NB4 (cell line): ENCODE measurements around the gene ACTN1.

ENCODE experiments used
- DNase-seq: peaks from one replicate; pipeline ENCODE4 v3.0.0; 2010; ENCODE audit warnings: low read depth
- H3K4me3 ChIP-seq: one replicate; pipeline ENCODE4 v1.5.1; 2011; ENCODE audit warnings: mild to moderate bottlenecking, low read depth, low read length, moderate library complexity
- MYC ChIP-seq: IDR thresholded peaks from 2 replicates; pipeline ENCODE4 v1.6.1; 2011; ENCODE audit warnings: low read depth, low read length
- POLR2A ChIP-seq: IDR thresholded peaks from 2 replicates; pipeline ENCODE4 v1.6.1; 2011; ENCODE audit warnings: mild to moderate bottlenecking; ENCODE audit not compliant: insufficient read length; ENCODE audit errors: extremely low read depth
- TF ChIP-seq, protein P1 (sequence below): IDR thresholded peaks from 2 replicates; pipeline ENCODE4 v1.6.1; 2011; ENCODE audit warnings: low read depth, low read length
- TF ChIP-seq, protein P2 (sequence below): IDR thresholded peaks from one replicate; pipeline ENCODE4 v1.5.1; 2012; ENCODE audit warnings: low read depth, low read length

The ACTN1 gene

DNA sequence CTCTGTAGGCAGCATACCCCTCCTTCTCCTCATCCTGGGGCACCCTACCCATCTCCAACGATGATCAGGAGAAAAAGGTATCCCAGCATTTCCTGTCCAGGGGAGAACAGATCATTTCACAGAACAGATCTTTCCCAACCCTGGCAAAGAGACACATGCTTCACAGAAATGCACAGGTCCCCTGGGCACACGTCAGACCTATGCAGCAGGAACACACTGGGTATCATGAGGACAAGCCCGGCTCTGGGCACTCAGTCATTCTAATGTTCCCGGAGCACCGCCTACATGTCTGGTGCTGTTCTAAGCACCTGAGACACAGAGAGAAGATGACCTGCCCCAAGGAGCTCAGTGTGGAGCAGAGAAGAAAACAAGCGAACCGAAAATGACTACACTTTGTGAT lies 56.2 kb downstream of the ACTN1 start:
- no peak for DNase-seq
- TF ChIP-seq, protein P1, sequence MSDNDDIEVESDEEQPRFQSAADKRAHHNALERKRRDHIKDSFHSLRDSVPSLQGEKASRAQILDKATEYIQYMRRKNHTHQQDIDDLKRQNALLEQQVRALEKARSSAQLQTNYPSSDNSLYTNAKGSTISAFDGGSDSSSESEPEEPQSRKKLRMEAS, result no peak
- no peak for TF ChIP-seq MYC

DNA sequence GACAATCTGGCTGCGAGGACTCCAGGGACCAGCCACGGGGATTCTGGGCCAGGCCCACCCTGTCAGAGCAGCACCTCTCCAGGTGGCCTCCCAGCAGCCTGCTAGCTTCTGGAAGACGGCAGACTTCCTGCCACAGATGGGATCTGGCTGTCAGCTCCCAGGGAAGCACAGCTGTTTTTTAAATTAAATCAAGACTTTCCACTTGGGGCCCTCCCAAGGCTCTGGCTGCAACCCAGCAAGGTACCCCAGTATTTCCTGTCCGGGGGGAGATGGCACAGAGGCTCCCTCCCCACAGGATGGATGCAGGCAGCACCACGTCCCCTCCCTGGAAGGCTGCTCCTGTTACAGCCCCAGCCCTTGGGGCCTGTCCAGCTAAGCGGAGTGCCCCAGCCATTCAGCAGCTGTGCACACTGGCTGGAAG lies 56.9 kb downstream of the ACTN1 start:
- no peak for TF ChIP-seq POLR2A
- TF ChIP-seq, protein P2, sequence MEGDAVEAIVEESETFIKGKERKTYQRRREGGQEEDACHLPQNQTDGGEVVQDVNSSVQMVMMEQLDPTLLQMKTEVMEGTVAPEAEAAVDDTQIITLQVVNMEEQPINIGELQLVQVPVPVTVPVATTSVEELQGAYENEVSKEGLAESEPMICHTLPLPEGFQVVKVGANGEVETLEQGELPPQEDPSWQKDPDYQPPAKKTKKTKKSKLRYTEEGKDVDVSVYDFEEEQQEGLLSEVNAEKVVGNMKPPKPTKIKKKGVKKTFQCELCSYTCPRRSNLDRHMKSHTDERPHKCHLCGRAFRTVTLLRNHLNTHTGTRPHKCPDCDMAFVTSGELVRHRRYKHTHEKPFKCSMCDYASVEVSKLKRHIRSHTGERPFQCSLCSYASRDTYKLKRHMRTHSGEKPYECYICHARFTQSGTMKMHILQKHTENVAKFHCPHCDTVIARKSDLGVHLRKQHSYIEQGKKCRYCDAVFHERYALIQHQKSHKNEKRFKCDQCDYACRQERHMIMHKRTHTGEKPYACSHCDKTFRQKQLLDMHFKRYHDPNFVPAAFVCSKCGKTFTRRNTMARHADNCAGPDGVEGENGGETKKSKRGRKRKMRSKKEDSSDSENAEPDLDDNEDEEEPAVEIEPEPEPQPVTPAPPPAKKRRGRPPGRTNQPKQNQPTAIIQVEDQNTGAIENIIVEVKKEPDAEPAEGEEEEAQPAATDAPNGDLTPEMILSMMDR, result no peak
- TF ChIP-seq, protein P1, result no peak
- TF ChIP-seq MYC, result no peak
- DNase-seq, result no peak
- no peak overlapping the region for H3K4me3 ChIP-seq

More for the DNA sequence above, 56.2 kb downstream of the ACTN1 start:
- H3K4me3 ChIP-seq, result no peak overlapping the region

DNA sequence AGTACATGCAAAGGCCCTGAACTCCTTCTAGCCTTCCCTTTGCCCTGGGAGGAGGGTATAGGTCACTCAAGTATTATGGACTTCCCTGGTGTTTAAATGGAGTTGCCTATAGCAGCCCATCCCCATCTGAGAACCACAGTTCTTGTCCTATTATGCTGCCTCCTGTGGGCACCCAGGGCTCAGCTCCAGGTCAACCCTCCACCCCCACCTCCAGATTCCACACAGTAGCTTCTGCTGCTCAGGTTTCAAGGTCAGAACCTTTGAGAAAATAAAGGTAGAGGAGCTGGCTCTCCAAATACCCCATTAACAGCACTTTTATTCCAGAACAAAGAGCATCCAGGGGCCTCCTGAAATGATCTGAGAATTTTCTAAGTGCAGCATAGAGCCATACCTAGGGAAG lies 57.4 kb downstream of the ACTN1 start:
- TF ChIP-seq, protein P2, result no peak
- no peak for TF ChIP-seq MYC
- no peak overlapping the region for H3K4me3 ChIP-seq
- no peak for DNase-seq

DNA sequence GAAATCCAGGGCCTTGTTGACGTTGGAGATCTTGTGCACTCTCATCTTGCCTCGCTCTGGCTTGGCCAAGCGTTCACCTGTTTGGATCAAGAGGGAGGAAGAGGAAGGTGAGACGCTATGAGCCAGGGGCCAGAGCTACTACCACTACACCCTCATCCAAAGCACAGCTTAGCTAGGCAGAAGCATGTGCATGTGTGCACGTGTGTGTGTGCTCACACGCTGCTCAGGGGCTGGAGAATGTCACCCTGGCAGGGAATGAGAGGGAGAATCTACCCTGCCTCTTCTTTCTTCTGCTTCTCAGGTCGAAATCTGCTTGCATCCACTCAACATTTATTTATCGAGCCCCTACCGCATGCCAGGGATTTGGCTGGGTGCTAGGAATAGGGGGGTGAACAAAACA lies 58.1 kb downstream of the ACTN1 start:
- no peak for DNase-seq
- no peak overlapping the region for H3K4me3 ChIP-seq
- no peak for TF ChIP-seq POLR2A
- TF ChIP-seq, protein P1, result no peak
- TF ChIP-seq, protein P2, result no peak
- no peak for TF ChIP-seq MYC

DNA sequence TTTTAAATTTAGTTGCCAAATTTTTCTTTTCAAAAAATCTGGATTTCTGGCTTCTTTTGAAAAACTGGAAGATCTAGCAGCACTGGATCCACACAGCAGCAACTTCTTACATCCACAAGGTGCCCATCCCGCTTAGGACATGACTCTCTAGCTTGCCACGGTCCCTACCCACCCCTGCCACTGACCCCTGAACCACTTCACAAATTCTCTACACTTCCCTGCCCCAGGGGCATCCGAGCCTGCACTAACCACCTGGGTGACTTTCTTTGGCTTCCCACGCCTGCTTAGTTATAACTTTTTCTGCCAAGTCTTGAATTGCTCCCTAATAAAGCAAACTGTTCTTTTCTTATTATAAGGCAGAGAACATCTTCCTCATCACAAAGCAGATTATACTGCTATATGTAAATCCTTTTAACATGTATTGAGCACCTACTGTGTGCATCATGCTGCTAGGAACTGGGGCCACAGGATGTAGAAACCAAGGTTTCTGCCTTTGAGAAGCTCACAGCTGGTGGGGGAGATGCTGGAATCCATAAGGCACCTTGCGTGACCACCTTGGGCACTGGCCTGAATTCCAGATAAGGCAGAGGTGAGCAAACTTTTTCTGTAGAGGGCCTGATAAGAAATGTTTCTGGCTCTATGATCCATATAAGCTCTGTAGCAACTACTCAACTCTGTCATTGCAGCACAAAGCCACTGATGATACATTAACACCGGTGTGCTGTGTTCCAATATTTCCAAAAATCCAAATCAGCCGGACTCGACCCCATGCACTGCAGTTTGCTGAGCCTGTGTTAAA lies 59.8 kb downstream of the ACTN1 start:
- no peak for DNase-seq
- TF ChIP-seq, protein P1, result no peak
- TF ChIP-seq, protein P2, result no peak
- TF ChIP-seq POLR2A (no peak), MYC (no peak)

DNA sequence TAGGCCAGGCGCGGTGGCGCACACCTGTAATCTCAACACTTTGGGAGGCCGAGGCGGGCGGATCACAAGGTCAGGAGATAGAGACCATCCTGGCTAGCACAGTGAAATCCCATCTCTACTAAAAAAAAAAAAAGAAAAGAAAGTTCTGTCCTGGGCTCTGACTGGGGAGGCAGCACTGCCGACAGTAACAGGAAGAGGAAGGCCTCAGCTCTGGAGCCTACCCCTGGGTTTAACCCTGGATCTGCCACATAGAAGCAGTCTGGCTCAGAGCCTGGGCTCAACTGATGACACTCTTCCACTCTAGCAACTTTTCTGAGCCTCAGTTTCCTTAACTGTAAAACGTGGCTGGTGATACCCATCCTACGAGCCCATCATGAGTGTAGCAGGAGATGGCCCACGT lies 60.5 kb downstream of the ACTN1 start:
- no peak for DNase-seq
- H3K4me3 ChIP-seq, result no peak overlapping the region
- no peak for TF ChIP-seq POLR2A
- TF ChIP-seq, protein P1, result no peak
- no peak for TF ChIP-seq MYC
- TF ChIP-seq, protein P2, result no peak

More for the DNA sequence above, 59.8 kb downstream of the ACTN1 start:
- no peak overlapping the region for H3K4me3 ChIP-seq
